ENCODE results near the gene IRAK2.
"Not testable (repeated sequence)": the region's sequence is repeated elsewhere in the genome, so short reads cannot be mapped to it uniquely, and the experiment has no call there.

The IRAK2 gene

DNA sequence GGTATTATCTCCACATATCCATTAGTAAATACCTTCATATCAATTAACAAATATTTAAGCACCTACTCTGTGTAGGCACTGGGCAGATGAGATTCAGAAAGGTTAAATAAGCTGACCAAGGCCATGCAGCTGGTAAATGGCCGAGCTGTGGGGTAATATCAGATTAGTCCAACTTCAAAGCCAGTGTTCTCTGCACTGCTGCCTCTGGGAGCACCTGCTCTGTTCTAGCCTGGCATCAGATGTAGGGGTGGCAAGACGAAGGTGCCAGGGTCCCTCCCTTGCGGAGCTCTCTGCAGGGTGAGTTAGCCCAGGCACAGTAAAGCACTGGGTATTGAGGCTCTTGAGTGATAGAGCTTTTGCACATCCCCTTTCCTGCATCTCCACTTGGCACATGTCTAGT lies 89.0 kb downstream of the IRAK2 start:
- no peak for DNase-seq (ENCODE audit: low spot score)

DNA sequence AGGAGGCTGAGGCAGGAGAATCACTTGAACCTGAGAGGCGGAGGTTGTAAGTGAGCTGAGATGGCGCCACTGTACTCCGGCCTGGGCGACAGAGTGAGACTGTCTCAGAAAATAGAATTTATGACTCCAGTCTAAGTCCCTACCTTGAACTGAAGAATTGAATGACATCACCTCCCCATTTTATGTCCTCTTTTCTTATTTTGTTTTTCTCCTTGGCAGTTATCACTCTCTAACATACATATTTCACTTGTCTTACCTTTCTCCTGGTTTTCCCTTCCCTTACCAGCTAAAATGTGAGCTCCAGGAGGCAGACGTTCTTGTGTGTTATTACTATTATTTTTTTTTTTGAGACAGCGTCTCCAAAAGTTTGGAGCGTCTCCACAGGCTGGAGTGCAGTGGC lies 91.1 kb downstream of the IRAK2 start:
- DNase-seq (ENCODE audit: low spot score), result no peak

- no peak for DNase-seq (ENCODE audit: low spot score)
These were observed 94.3 kb downstream of the IRAK2 start for GRCh38 chr3:10259036-10259435.

- DNase-seq (ENCODE audit: low spot score), result no peak
These were observed 95.1 kb downstream of the IRAK2 start for GRCh38 chr3:10259798-10260197.

- no peak for DNase-seq (ENCODE audit: low spot score)
These were observed 95.5 kb downstream of the IRAK2 start for GRCh38 chr3:10260211-10260701.

- DNase-seq (ENCODE audit: low spot score), result no peak
These were observed 97.3 kb downstream of the IRAK2 start for GRCh38 chr3:10262027-10262426.

GRCh38 chr3:10263646-10264363 lies 99.1 kb downstream of the IRAK2 start:
- no peak for DNase-seq (ENCODE audit: low spot score)

DNA sequence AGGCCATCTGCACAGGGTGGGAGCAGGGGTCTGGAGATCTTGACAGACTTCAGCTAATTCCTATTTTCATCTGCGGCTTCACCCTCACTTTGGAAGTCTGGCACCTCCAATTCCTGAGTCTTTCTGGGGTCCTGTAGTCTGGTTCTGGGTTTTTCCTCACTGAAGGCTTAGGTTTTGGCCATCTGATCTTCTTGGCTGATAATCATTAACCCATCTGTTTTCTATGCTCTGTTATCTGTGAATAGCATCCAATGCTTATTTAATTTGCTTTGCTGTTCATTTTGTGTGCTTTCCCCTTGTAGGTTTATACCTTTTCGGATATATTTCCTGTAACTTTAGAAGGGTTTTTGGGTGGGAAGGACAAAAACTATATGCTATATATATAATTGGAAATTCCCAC lies 101.1 kb downstream of the IRAK2 start:
- no peak for DNase-seq (ENCODE audit: low spot score)

DNA sequence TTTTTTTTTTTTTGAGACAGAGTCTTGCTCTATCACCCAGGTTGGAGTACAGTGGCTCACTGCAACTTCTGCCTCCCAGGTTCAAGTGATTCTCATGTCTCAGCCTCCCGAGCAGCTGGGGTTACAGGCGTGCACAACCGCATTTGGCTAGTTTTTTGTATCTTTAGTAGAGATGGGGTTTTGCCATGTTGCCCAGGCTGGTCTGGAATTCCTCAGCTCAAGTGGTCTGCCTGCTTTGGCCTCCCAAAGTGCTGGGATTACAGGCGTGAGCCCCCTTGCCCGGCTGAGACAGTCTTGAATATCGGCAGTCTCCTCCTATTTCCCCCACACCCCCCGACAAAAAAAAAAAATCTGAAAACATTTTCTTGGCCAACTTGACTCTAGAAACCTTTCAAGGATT lies 102.2 kb downstream of the IRAK2 start:
- not testable (repeated sequence) for DNase-seq (ENCODE audit: low spot score)

GRCh38 chr3:10268116-10268515 lies 103.4 kb downstream of the IRAK2 start:
- DNase-seq (ENCODE audit: low spot score), result no peak

GRCh38 chr3:10268930-10269329 lies 104.2 kb downstream of the IRAK2 start:
- DNase-seq (ENCODE audit: low spot score), result no peak

DNA sequence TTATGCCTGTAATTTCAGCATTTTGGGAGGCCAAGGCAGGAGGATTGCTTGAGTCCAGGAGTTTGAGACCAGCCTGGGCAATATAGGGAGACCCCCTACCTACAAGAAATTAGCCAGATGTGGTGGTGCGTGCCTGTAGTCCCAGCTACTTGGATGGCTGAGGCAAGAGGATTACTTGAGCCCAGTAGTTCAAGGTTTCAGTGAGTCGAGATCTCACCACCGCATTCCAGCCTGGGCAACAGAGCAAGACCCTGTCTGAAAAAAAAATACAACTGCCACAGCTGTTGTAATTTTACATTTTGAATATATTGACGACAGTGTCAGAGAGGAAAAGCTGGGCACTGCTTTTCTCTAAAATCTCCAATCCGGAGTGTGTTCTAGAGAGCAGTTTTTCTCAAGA lies 104.7 kb downstream of the IRAK2 start:
- no peak for DNase-seq (ENCODE audit: low spot score)

GRCh38 chr3:10272476-10272875 lies 107.8 kb downstream of the IRAK2 start:
- DNase-seq (ENCODE audit: low spot score), result not testable (repeated sequence)

- no peak for DNase-seq (ENCODE audit: low spot score)
These were observed 108.3 kb downstream of the IRAK2 start for GRCh38 chr3:10272977-10273376.

DNA sequence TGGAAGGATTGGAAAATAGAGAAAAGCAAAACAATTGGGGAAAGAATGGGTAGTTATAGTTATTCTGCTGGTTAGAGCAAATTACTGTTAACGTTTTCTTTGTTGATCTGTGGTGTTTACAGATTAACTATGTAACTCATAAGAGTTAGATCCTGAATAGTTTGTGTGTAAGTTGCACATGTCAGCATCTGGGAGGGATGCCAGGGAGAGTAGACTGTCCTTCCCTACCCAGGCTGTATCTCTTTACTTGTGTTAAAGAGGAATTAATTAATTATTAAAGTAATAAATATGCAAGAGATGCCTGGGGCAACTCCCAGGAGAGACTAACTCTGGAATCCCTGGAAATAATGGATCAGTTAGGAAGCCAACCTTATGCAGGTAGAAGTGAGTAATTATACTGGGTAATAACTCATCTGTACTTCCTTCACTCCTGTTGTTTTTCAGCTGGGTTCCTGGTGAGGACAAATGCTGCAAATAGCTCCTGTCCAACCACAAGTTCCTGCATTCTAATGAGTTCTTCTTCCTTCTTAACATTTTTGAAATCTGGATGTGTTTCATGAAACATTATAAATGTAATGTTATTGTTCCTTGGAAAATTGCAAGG lies 109.1 kb downstream of the IRAK2 start:
- DNase-seq (ENCODE audit: low spot score), result no peak

DNA sequence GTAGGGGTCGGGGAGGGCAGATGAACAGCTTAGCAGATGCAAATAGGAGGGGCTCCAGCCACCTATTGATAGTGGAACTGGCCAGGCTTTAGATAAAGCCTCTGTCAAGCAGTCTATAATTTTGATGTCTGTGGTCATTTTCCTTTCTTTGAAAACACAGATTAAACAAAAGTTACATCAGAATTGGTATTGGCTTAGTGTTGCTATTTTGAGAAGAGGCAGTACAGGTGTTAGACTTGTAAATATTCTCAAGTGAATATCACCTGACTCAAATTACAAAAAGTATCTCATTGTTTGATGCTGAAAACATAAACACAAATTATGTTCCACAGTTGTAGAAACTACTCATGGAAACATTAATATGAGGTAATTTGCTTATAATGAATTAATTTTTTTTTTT lies 109.9 kb downstream of the IRAK2 start:
- DNase-seq (ENCODE audit: low spot score), result no peak

GRCh38 chr3:10277115-10277625 lies 112.5 kb downstream of the IRAK2 start:
- no peak for DNase-seq (ENCODE audit: low spot score)

- DNase-seq (ENCODE audit: low spot score), result no peak
These were observed 113.8 kb downstream of the IRAK2 start for GRCh38 chr3:10278501-10278900.

DNA sequence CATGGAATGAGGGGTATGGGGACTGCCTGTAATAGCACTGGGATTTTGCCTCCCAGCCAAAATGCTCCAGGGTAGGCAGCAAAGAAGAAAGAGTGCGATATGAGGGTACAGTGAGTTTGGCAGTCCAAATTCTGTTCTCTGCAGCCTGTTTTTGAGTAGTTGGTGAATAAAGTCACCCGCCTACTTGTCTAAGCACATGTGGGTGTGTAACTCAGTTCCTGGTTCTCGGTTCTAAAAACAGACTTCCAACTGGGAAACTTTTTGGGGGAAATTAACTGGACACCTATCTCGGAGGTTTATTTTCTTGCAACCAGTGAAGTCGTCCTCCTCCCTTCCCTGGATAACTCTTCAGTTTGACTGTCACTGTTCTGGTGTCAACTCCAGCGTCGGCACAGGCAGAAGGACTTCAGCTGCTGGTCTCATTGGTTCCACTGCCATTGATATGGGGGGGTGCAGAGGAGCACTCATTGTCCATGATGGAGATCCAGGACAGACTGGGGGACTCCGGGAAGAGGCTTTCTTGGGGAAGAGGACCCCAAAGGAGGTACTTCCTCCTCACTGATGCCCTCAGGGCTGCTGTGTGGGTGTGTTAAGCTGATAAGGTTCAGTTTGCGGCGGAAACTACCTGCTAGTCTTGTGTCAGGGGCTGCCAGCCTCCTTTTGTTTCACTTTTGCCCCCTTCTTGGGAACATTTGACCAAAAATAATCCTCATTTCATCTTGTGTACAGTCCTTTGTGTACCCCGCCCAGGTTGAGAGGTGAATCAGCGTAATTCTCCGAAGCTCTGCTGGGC lies 114.9 kb downstream of the IRAK2 start:
- no peak for DNase-seq (ENCODE audit: low spot score)

GRCh38 chr3:10280177-10280529 lies 115.4 kb downstream of the IRAK2 start:
- DNase-seq (ENCODE audit: low spot score), result peak; percentile 46

DNA sequence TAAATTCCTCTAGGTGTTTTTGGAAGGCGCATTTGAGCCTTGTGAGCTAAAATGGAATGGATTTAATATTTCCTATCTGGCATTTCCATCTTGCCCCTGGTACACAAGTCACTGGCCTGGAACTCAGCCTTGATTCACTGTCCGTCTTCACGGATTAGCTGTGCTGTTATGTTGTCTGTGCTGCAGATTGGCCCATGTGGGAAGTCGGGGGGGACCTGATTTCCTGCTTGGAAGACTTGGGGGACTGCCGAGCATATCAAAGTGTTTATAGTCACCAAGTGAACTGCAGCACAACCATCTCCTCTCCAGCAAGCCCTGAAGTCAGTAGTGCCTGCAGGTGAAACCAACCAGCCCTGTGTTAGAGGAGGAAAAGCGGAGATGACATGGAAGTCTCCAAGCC lies 115.9 kb downstream of the IRAK2 start:
- DNase-seq (ENCODE audit: low spot score), result no peak

- DNase-seq (ENCODE audit: low spot score), result no peak
These were observed 117.2 kb downstream of the IRAK2 start for GRCh38 chr3:10281951-10282350.

- no peak for DNase-seq (ENCODE audit: low spot score)
These were observed 118.9 kb downstream of the IRAK2 start for GRCh38 chr3:10283638-10284037.
